ENCODE results near the gene VSIR. TPM values are rescaled to one million over a fixed set of nuclear protein-coding genes. Genes with fewer than 3 reads are reported as not detected.

Gene VSIR
- total RNA-seq, 4 donors from 2014 or later = 34.1 to 51.7 (median 44.8) TPM

- no peak for TF ChIP-seq CTCF (IDR thresholded peaks at IDR 0.05)
- TF ChIP-seq POLR2A (IDR thresholded peaks at IDR 0.05) = no peak
- 89 to 94% methylated on average over 11 to 15 of the region's 18 CpGs for WGBS, 2 donors
- Histone ChIP-seq H3K27ac (no peak overlapping the region), H3K9me3 (no peaks in the 10 kb centered on the region), H3K4me3 (no peak overlapping the region), H3K27me3 (no peaks in the 10 kb centered on the region), H3K4me1 (peaks cover 0 to 6% (median 0%) of the 10 kb centered on the region in 3 donors), H3K36me3 (peaks cover 44 to 99% (median 67%) of the 10 kb centered on the region in 3 donors)
- no peak for DNase-seq
- intact Hi-C loops (cut with DNase I) = loop anchor here (10.0 kb wide), 2 partner anchors 425 to 495 kb away; partner anchors contain the start of gene CDH23
Observed at GRCh38 chr10:71819441-71819861, 46.1 kb upstream of the VSIR start.

GRCh38 chr10:71818674-71819260, 45.4 kb upstream of the VSIR start:
- no peaks in the 10 kb centered on the region for H3K27me3 ChIP-seq
- WGBS, 2 donors = 86 to 95% methylated on average over 10 to 12 of the region's 14 CpGs
- intact Hi-C loops (cut with DNase I) = loop anchor here (10.0 kb wide), 2 partner anchors 424 to 494 kb away; partner anchors contain the start of gene CDH23
- peaks cover 0 to 6% (median 0%) of the 10 kb centered on the region in 3 donors for H3K4me1 ChIP-seq
- H3K9me3 ChIP-seq = no peaks in the 10 kb centered on the region
- H3K36me3 ChIP-seq = peaks cover 39 to 93% (median 61%) of the 10 kb centered on the region in 3 donors
- no peak for DNase-seq
- TF ChIP-seq CTCF (IDR thresholded peaks at IDR 0.05) = no peak
- no peak for TF ChIP-seq POLR2A (IDR thresholded peaks at IDR 0.05)
- H3K27ac ChIP-seq = peak overlapping the region in 2 of 4 donors; percentile 23 to 29
- H3K4me3 ChIP-seq = no peak overlapping the region

GRCh38 chr10:71817831-71818655, 44.7 kb upstream of the VSIR start:
- 52 to 66% methylated on average over 4 to 7 of the region's 9 CpGs for WGBS, 2 donors
- no peak overlapping the region for H3K4me3 ChIP-seq
- H3K9me3 ChIP-seq = no peaks in the 10 kb centered on the region
- H3K27me3 ChIP-seq = no peaks in the 10 kb centered on the region
- TF ChIP-seq POLR2A (IDR thresholded peaks at IDR 0.05) (no peak), CTCF (IDR thresholded peaks at IDR 0.05) (no peak)
- peak overlapping the region in 3 of 4 donors; percentile 23 to 63 (median 29) for H3K27ac ChIP-seq
- intact Hi-C loops (cut with DNase I) = loop anchor here (10.0 kb wide), 2 partner anchors 423 to 493 kb away; partner anchors contain the start of gene CDH23
- peaks cover 31 to 85% (median 54%) of the 10 kb centered on the region in 3 donors for H3K36me3 ChIP-seq
- no peak for DNase-seq
- H3K4me1 ChIP-seq = peaks cover 0 to 6% (median 0%) of the 10 kb centered on the region in 3 donors

- Histone ChIP-seq H3K4me3 (no peak overlapping the region), H3K4me1 (peaks cover 0 to 15% (median 0%) of the 10 kb centered on the region in 3 donors), H3K27ac (peak overlapping the region in 2 of 4 donors; percentile 29 to 63), H3K27me3 (no peaks in the 10 kb centered on the region), H3K36me3 (peaks cover 30 to 76% (median 51%) of the 10 kb centered on the region in 3 donors), H3K9me3 (no peaks in the 10 kb centered on the region)
- no peak for DNase-seq
- TF ChIP-seq CTCF (IDR thresholded peaks at IDR 0.05) = no peak
- no peak for TF ChIP-seq POLR2A (IDR thresholded peaks at IDR 0.05)
- WGBS, 2 donors = 79 to 94% methylated on average over 7 of the region's 8 CpGs
- intact Hi-C loops (cut with DNase I) = loop anchor here (10.0 kb wide), 2 partner anchors 422 to 492 kb away; partner anchors contain the start of gene CDH23
Observed at GRCh38 chr10:71816936-71817618, 43.8 kb upstream of the VSIR start.
